HEK293 (cell line): ENCODE results near the gene DAPK2.

Experiments used
- CTCF ChIA-PET: fragments of 350-600 bp; formaldehyde crosslinking; extraction: SDS; loops from one replicate; lab custom pipeline; 2021; ENCODE audit warnings: antibody characterized with exemption; lab: Yijun Ruan, JAX
- POLR2A ChIA-PET: fragments of 300-600 bp; formaldehyde crosslinking; extraction: SDS; loops from one replicate; lab custom pipeline; 2020; ENCODE audit warnings: antibody characterized with exemption, inconsistent platforms; lab: Yijun Ruan, JAX
- H3K27ac ChIP-seq: fragments of 200-500 bp; sonication (Bioruptor generic); 2 replicates; pipeline ENCODE4 v1.5.1; 2014; ENCODE audit warnings: low read depth, low read length, control low read depth, inconsistent platforms; ENCODE audit errors: extremely low read depth
- H3K36me3 ChIP-seq, 2 experiments: fragments of 200-500 bp in 1 of 2; sonication (Bioruptor generic) in 1 of 2; 1 replicate in 1 of 2; 2 replicates in 1 of 2; pipeline ENCODE4 v1.5.1; 2014 to 2017; ENCODE audit warnings: inconsistent platforms in 2 of 2, low read length in 2 of 2; ENCODE audit not compliant: control insufficient read depth in 2 of 2, insufficient read depth in 1 of 2
- H3K4me1 ChIP-seq: fragments of 200-500 bp; sonication (Bioruptor generic); 2 replicates; pipeline ENCODE4 v1.5.1; 2014; ENCODE audit warnings: mild to moderate bottlenecking, low read length, inconsistent platforms; ENCODE audit not compliant: control insufficient read depth, insufficient read depth
- H3K4me3 ChIP-seq: 2 replicates; pipeline ENCODE4 v1.5.1; 2011; ENCODE audit warnings: low read depth, mild to moderate bottlenecking, control low read depth, low read length, moderate library complexity
- H3K9me3 ChIP-seq: fragments of 200-500 bp; sonication (Bioruptor generic); 2 replicates; pipeline ENCODE4 v1.5.1; 2014; ENCODE audit warnings: low read depth, low read length, inconsistent platforms; ENCODE audit not compliant: control insufficient read depth, insufficient read depth
- BCL11B ChIP-seq: fragments of 450-650 bp; formaldehyde crosslinking; IDR thresholded peaks from 2 replicates; pipeline ENCODE4 v1.5.1; 2016; ENCODE audit warnings: low read depth, missing biosample characterization, missing genetic modification characterization
- GLI2 ChIP-seq: fragments of 450-650 bp; formaldehyde crosslinking; IDR thresholded peaks from 2 replicates; pipeline ENCODE4; 2017; ENCODE audit warnings: missing biosample characterization, missing genetic modification characterization, low read depth, borderline replicate concordance
- GLIS1 ChIP-seq: fragments of 450-650 bp; formaldehyde crosslinking; IDR thresholded peaks from 2 replicates; pipeline ENCODE4 v1.5.1; 2016; ENCODE audit warnings: missing biosample characterization, missing genetic modification characterization
- HOXA7 ChIP-seq: sonication (generic); formaldehyde crosslinking; IDR thresholded peaks from 2 replicates; pipeline ENCODE4 v1.8.1; 2022; ENCODE audit warnings: missing genetic modification reagents, borderline replicate concordance
- IKZF3 ChIP-seq: fragments of 450-650 bp; IDR thresholded peaks from 2 replicates; pipeline ENCODE4 v1.5.0; 2018; ENCODE audit warnings: missing biosample characterization, mild to moderate bottlenecking, missing genetic modification characterization, moderate library complexity
- MEIS1 ChIP-seq: sonication (generic); formaldehyde crosslinking; IDR thresholded peaks from 2 replicates; pipeline ENCODE4 v1.8.1; 2022; ENCODE audit warnings: missing genetic modification reagents, mild to moderate bottlenecking, borderline replicate concordance
- WT1 ChIP-seq: fragments of 450-650 bp; formaldehyde crosslinking; IDR thresholded peaks from 2 replicates; pipeline ENCODE4 v1.5.1; 2016; ENCODE audit warnings: missing biosample characterization, missing genetic modification characterization
- ZBTB48 ChIP-seq: fragments of 450-650 bp; formaldehyde crosslinking; IDR thresholded peaks from 2 replicates; pipeline ENCODE4 v1.5.1; 2016; ENCODE audit warnings: missing biosample characterization, missing genetic modification characterization
- ZFHX2 ChIP-seq: fragments of 450-650 bp; formaldehyde crosslinking; conservative IDR thresholded peaks from 2 replicates; pipeline ENCODE4 v1.5.1; 2016; ENCODE audit warnings: missing biosample characterization, missing genetic modification characterization
- ZNF157 ChIP-seq: fragments of 450-650 bp; formaldehyde crosslinking; IDR thresholded peaks from 2 replicates; pipeline ENCODE4 v1.5.1; 2016; ENCODE audit warnings: missing biosample characterization, missing genetic modification characterization
- ZNF174 ChIP-seq: fragments of 450-650 bp; formaldehyde crosslinking; IDR thresholded peaks from 2 replicates; pipeline ENCODE4 v1.5.0; 2017; ENCODE audit warnings: missing biosample characterization, mild to moderate bottlenecking, missing genetic modification characterization
- ZNF175 ChIP-seq: fragments of 450-650 bp; formaldehyde crosslinking; IDR thresholded peaks from 2 replicates; pipeline ENCODE4 v1.5.1; 2016; ENCODE audit warnings: missing biosample characterization, missing genetic modification characterization
- ZNF184 ChIP-seq: fragments of 450-650 bp; IDR thresholded peaks from 2 replicates; pipeline ENCODE4 v1.5.1; 2018; ENCODE audit warnings: missing biosample characterization, mild to moderate bottlenecking, missing genetic modification characterization
- ZNF2 ChIP-seq: fragments of 450-650 bp; formaldehyde crosslinking; IDR thresholded peaks from 2 replicates; pipeline ENCODE4 v1.5.1; 2016; ENCODE audit warnings: missing biosample characterization, missing genetic modification characterization
- ZNF274 ChIP-seq, 2 experiments: fragments of 200-500 bp in 1 of 2; fragments of 450-650 bp in 1 of 2; sonication (Bioruptor generic) in 1 of 2; formaldehyde crosslinking in 1 of 2; IDR thresholded peaks; 2 replicates each; pipeline versions ENCODE4 v1.5.1 to v1.6.1; 2014 to 2016; ENCODE audit warnings: borderline replicate concordance in 1 of 2, inconsistent platforms in 1 of 2, low read length in 1 of 2, missing biosample characterization in 1 of 2, missing genetic modification characterization in 1 of 2
- ZNF544 ChIP-seq: fragments of 450-650 bp; formaldehyde crosslinking; IDR thresholded peaks from 2 replicates; pipeline ENCODE4 v1.5.0; 2017; ENCODE audit warnings: missing biosample characterization, missing genetic modification characterization
- ZNF76 ChIP-seq: fragments of 450-650 bp; formaldehyde crosslinking; IDR thresholded peaks from 2 replicates; pipeline ENCODE4; 2016; ENCODE audit warnings: low read depth, missing biosample characterization, missing genetic modification characterization, borderline replicate concordance
- ZNF777 ChIP-seq: fragments of 450-650 bp; formaldehyde crosslinking; IDR thresholded peaks from 2 replicates; pipeline ENCODE4 v1.5.1; 2017; ENCODE audit warnings: missing biosample characterization, missing genetic modification characterization, borderline replicate concordance
- ZNF843 ChIP-seq: fragments of 450-650 bp; formaldehyde crosslinking; IDR thresholded peaks from 2 replicates; pipeline ENCODE4 v1.5.1; 2016; ENCODE audit warnings: missing biosample characterization, missing genetic modification characterization
- TF ChIP-seq, protein P1 (sequence below): fragments of 450-650 bp; formaldehyde crosslinking; IDR thresholded peaks from 2 replicates; pipeline ENCODE4 v1.5.1; 2017; ENCODE audit warnings: missing biosample characterization, missing genetic modification characterization
- TF ChIP-seq, protein P2 (sequence below): fragments of 450-650 bp; formaldehyde crosslinking; conservative IDR thresholded peaks from 2 replicates; pipeline ENCODE4 v1.5.1; 2016; ENCODE audit warnings: low read depth, missing biosample characterization, missing genetic modification characterization
- TF ChIP-seq, protein P3 (sequence below): fragments of 450-650 bp; formaldehyde crosslinking; IDR thresholded peaks from 2 replicates; pipeline ENCODE4 v1.5.1; 2016; ENCODE audit warnings: missing biosample characterization, missing genetic modification characterization
- TF ChIP-seq, protein P4 (sequence below): fragments of 450-650 bp; formaldehyde crosslinking; IDR thresholded peaks from 2 replicates; pipeline ENCODE4 v1.5.1; 2016; ENCODE audit warnings: missing biosample characterization, missing genetic modification characterization, low read depth

Gene DAPK2

DNA sequence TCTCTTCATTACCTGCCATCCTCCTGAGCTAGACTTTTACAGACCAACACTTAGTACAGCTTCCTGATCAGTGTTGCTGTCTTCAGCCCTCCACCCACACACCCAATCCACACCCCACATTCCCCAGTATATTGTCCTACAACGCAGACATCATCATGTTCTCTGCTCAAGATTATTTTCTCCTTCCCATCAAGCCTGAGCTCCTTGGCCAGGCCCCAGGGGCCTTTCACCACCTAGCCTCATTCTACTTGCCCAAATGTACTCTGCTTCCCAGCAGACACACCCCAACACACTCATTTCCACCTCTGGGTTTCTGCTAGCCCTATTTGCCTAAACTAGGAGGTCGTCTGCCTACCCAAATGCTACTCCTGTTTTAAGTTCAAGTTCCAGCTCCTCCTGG is 37.0 kb downstream of the DAPK2 start:
- no peak for TF ChIP-seq ZNF174 (tag by site-specific recombination)
- TF ChIP-seq, protein P1, sequence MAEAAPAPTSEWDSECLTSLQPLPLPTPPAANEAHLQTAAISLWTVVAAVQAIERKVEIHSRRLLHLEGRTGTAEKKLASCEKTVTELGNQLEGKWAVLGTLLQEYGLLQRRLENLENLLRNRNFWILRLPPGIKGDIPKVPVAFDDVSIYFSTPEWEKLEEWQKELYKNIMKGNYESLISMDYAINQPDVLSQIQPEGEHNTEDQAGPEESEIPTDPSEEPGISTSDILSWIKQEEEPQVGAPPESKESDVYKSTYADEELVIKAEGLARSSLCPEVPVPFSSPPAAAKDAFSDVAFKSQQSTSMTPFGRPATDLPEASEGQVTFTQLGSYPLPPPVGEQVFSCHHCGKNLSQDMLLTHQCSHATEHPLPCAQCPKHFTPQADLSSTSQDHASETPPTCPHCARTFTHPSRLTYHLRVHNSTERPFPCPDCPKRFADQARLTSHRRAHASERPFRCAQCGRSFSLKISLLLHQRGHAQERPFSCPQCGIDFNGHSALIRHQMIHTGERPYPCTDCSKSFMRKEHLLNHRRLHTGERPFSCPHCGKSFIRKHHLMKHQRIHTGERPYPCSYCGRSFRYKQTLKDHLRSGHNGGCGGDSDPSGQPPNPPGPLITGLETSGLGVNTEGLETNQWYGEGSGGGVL (tag by site-specific recombination): no peak
- no peak for TF ChIP-seq IKZF3 (tag by site-specific recombination)
- TF ChIP-seq ZNF2: no peak
- no peak for TF ChIP-seq ZNF544
- no peak; the same call in 1 of the 2 replicates for TF ChIP-seq ZFHX2
- no peak for TF ChIP-seq ZNF157 (tag by site-specific recombination)
- TF ChIP-seq MEIS1 (CRISPR knock-in tag): no peak
- ChIA-PET CTCF (interaction anchor here (0.8 kb wide), 2 partner anchors 38 to 64 kb away, joined by 3 read pairs; no protein-coding TSS in a partner anchor), POLR2A (no interaction called here)
- no peak overlapping the region for H3K4me3 ChIP-seq
- no peaks in the 10 kb centered on the region for H3K9me3 ChIP-seq
- H3K27ac ChIP-seq: no peak overlapping the region
- H3K4me1 ChIP-seq: peaks cover 5% of the 10 kb centered on the region; the same call in 1 of the 2 replicates
- H3K36me3 ChIP-seq: no peaks in the 10 kb centered on the region

DNA sequence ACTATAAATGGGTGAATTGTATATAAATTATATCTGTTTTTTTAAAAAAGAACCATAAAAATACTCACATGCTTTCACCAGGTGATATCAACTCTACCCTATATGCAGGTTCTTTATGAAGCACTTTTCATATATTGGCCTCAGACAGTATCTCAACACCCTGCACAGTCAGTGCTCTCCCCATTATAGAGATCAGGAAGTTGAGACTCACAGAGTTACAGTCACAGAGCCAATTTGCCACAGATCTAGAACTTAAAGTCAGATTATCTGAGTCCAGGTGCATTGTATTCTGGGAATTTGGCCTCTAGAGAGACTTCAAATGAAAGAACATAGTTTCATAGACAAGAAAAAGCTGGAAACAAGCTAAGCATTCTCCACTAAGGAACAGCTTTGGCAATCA is 38.1 kb downstream of the DAPK2 start:
- Histone ChIP-seq H3K36me3 (no peaks in the 10 kb centered on the region), H3K9me3 (no peaks in the 10 kb centered on the region), H3K27ac (no peak overlapping the region), H3K4me3 (no peak overlapping the region), H3K4me1 (peaks cover 4% of the 10 kb centered on the region; the same call in 1 of the 2 replicates)
- POLR2A ChIA-PET: no interaction called here
- CTCF ChIA-PET: interaction anchor here (0.8 kb wide), 1 partner anchor 39 kb away, joined by 3 read pairs; no protein-coding TSS in a partner anchor
- no peak for TF ChIP-seq ZNF777 (tag by site-specific recombination)
- TF ChIP-seq ZNF184 (tag by site-specific recombination): no peak
- no peak for TF ChIP-seq HOXA7 (CRISPR knock-in tag)
- TF ChIP-seq WT1 (tag by site-specific recombination): no peak
- TF ChIP-seq, protein P2, sequence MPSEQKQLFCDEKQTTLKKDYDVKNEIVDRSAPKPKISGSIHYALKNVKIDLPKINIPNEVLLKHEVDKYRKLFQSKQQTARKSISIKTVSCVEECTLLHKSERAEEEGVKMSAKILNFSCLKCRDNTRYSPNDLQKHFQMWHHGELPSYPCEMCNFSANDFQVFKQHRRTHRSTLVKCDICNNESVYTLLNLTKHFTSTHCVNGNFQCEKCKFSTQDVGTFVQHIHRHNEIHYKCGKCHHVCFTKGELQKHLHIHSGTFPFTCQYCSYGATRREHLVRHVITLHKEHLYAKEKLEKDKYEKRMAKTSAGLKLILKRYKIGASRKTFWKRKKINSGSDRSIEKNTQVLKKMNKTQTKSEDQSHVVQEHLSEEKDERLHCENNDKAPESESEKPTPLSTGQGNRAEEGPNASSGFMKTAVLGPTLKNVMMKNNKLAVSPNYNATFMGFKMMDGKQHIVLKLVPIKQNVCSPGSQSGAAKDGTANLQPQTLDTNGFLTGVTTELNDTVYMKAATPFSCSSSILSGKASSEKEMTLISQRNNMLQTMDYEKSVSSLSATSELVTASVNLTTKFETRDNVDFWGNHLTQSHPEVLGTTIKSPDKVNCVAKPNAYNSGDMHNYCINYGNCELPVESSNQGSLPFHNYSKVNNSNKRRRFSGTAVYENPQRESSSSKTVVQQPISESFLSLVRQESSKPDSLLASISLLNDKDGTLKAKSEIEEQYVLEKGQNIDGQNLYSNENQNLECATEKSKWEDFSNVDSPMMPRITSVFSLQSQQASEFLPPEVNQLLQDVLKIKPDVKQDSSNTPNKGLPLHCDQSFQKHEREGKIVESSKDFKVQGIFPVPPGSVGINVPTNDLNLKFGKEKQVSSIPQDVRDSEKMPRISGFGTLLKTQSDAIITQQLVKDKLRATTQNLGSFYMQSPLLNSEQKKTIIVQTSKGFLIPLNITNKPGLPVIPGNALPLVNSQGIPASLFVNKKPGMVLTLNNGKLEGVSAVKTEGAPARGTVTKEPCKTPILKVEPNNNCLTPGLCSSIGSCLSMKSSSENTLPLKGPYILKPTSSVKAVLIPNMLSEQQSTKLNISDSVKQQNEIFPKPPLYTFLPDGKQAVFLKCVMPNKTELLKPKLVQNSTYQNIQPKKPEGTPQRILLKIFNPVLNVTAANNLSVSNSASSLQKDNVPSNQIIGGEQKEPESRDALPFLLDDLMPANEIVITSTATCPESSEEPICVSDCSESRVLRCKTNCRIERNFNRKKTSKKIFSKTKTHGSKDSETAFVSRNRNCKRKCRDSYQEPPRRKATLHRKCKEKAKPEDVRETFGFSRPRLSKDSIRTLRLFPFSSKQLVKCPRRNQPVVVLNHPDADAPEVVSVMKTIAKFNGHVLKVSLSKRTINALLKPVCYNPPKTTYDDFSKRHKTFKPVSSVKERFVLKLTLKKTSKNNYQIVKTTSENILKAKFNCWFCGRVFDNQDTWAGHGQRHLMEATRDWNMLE (tag by site-specific recombination): no peak
- TF ChIP-seq, protein P3, sequence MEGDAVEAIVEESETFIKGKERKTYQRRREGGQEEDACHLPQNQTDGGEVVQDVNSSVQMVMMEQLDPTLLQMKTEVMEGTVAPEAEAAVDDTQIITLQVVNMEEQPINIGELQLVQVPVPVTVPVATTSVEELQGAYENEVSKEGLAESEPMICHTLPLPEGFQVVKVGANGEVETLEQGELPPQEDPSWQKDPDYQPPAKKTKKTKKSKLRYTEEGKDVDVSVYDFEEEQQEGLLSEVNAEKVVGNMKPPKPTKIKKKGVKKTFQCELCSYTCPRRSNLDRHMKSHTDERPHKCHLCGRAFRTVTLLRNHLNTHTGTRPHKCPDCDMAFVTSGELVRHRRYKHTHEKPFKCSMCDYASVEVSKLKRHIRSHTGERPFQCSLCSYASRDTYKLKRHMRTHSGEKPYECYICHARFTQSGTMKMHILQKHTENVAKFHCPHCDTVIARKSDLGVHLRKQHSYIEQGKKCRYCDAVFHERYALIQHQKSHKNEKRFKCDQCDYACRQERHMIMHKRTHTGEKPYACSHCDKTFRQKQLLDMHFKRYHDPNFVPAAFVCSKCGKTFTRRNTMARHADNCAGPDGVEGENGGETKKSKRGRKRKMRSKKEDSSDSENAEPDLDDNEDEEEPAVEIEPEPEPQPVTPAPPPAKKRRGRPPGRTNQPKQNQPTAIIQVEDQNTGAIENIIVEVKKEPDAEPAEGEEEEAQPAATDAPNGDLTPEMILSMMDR (tag by site-specific recombination): no peak
- no peak for TF ChIP-seq GLI2 (tag by site-specific recombination)
- TF ChIP-seq GLIS1 (tag by site-specific recombination): no peak
- no peak for TF ChIP-seq ZFHX2
- TF ChIP-seq ZBTB48: no peak
- TF ChIP-seq BCL11B (tag by site-specific recombination): no peak
- no peak for TF ChIP-seq ZNF843 (tag by site-specific recombination)
- TF ChIP-seq, protein P4, sequence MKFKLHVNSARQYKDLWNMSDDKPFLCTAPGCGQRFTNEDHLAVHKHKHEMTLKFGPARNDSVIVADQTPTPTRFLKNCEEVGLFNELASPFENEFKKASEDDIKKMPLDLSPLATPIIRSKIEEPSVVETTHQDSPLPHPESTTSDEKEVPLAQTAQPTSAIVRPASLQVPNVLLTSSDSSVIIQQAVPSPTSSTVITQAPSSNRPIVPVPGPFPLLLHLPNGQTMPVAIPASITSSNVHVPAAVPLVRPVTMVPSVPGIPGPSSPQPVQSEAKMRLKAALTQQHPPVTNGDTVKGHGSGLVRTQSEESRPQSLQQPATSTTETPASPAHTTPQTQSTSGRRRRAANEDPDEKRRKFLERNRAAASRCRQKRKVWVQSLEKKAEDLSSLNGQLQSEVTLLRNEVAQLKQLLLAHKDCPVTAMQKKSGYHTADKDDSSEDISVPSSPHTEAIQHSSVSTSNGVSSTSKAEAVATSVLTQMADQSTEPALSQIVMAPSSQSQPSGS (tag by site-specific recombination): no peak
- no peak for TF ChIP-seq ZNF76 (tag by site-specific recombination)
- TF ChIP-seq ZNF175 (tag by site-specific recombination): no peak
- no peak for TF ChIP-seq ZNF274 (IDR thresholded peaks at IDR 0.05; ENCODE audit: low read length)
- no peak for TF ChIP-seq ZNF274 (tag by site-specific recombination; IDR thresholded peaks at IDR 0.05; ENCODE audit: borderline replicate concordance)
